ENCODE data around the gene CLEC4C.

The CLEC4C gene

DNA sequence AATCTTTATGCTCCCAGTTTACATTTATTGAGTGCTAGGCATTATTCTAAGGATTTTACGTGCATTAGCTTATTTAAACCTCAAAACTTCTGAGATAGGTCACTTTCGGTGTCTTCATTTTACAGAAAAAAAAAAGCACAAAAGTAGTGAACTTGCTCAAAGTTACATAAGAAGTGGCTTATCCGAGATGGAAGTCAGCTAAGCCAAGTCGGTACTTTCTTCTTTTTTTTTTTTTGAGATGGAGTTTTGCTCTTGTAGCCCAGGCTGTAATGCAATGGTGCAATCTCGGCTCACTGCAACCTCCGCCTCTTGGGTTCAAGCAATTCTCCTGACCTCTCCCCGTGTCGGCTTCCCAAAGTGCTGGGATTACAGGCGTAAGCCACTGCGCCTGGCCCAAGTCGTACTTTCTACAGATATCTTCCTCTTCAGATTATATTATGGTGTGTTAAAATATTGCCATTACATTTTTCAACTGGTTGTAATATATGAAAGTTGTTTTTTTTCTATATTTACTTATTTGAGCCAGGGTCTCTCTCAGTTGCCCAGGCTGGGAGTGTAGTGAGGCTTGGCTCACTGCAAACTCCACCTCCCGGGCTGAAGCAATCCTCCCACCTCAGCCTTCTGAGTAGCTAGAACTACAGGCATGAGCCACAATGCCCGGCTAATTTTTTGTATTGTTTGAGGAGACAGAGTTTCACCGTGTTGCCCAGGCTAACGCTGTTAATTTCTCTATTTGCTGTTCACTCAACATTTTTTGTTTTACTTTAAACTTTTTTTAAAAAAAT, 27.0 kb downstream of the CLEC4C start:
- DNase-seq: no peak

GRCh38 chr12:7716381-7716780, 30.8 kb downstream of the CLEC4C start:
- no peak for DNase-seq

DNA sequence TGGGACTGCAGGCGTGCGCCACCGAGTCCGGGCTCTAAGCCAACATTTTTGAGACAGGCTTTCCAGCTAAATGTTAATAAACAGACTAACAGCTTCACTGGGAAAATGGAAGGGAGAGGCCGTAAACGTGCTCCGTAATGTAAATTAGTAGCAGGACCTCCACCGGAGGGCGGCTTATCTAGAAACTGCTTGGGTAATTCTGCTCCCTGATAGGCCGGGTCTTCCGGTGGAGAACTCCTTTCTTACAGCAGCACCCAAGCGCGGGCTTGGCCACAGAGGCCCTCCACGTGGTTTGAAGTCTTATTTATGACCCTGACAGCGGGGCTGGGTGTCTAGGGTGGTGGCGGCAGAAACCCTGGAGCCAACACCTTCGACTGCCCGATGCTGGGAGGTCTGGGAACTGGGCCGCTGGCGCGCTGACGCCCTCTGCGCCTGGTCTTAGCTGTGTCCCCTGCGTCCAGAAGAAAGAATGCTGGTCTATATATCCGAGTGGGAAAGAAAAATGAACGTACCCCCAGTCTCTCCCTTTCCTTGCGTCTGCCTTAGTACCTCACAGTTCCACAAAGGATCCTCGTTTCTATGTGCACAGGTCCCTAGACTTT, 34.2 kb downstream of the CLEC4C start:
- DNase-seq: no peak

- DNase-seq: no peak
Measured at GRCh38 chr12:7711133-7711532, 36.0 kb downstream of the CLEC4C start, which contains the start of gene DPPA3. Gene DPPA3, plus strand, starts transcription at chr12:7711433. Its CDS starts 138 bp downstream, at chr12:7711571.

DNA sequence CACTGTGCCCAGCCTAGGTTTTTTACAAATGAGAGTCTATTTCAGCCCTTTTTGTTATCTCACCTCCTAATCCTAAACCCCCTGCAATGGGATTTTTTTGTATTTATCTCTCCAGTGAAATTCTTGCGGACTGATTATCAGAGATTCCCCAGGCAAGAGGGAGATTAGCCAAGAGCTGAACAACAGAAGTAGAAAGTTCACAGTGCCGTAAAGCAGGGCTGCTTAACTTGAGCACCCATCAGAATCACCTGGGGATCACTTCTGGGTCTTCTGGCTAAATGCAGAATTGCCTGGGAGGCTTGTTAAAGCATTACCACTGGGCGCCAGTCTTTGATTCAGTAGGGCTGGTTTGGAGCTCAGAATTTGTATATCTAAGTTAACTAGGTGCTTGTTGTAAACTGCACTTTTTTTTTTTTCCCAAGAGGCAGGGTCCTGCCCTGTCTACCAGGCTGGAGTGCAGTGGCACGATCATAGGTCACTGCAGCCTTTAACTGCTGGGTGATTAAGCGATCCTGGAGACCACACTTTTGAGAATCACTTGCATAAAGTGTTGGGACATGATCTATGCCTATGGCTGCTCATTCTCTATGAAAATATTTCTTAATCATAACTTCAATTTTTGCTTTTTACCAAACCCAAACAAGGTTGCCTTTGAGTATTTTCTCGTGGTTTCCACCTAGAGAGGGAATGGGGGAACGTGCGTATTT, 37.1 kb downstream of the CLEC4C start:
- no peak for DNase-seq

- DNase-seq: no peak
Measured at GRCh38 chr12:7705846-7706245, 41.3 kb downstream of the CLEC4C start.

GRCh38 chr12:7695566-7696197, 51.5 kb downstream of the CLEC4C start, which contains the start of gene GDF3:
Gene GDF3, minus strand, starts transcription at chr12:7695775. Its CDS starts 47 bp downstream, at chr12:7695728.
- no peak for DNase-seq

- no peak for DNase-seq
Measured at GRCh38 chr12:7695237-7695560, 52.0 kb downstream of the CLEC4C start.

GRCh38 chr12:7694556-7695236, 52.5 kb downstream of the CLEC4C start:
- DNase-seq: no peak

GRCh38 chr12:7693793-7694192, 53.4 kb downstream of the CLEC4C start:
- no peak for DNase-seq

DNA sequence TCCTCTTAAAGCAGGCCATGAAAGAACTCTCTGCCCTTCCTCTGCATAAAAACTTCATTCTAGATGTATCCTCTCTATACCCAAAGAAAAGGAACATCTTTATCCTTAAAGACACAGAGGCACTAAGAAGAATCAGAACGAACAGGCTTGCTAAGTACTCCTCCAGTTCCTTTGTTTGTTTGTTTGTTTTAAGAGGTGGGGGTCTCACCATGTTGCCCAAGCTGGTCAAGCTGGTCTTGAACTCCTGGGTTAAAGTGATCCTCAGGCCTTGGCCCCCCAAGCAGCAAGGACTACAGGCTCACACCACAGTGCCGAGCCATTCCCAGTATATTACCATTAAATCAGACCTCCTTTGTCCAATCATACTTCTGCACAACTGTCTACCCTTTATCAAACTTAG, 65.6 kb downstream of the CLEC4C start:
- DNase-seq: no peak
